ENCODE data around the gene ELAVL4.

ELAVL4 gene

GRCh38 chr1:50108497-50109059 lies at the start of gene ELAVL4:
TSS of gene ELAVL4 (plus strand) at chr1:50108920. CDS start at chr1:50109190, 270 bp downstream.
- DNase-seq = no peak

- DNase-seq = no peak
Observed at GRCh38 chr1:50060279-50060678, 48.4 kb upstream of the ELAVL4 start.

- DNase-seq = no peak
Observed at GRCh38 chr1:50066806-50067205, 41.9 kb upstream of the ELAVL4 start.

- DNase-seq = no peak
Observed at GRCh38 chr1:50074931-50075330, 33.8 kb upstream of the ELAVL4 start.

GRCh38 chr1:50077273-50077672 lies 31.4 kb upstream of the ELAVL4 start:
- no peak for DNase-seq

- no peak for DNase-seq
Observed at GRCh38 chr1:50080904-50081586, 27.7 kb upstream of the ELAVL4 start.

GRCh38 chr1:50084389-50084788 lies 24.3 kb upstream of the ELAVL4 start:
- DNase-seq = no peak

GRCh38 chr1:50091068-50091467 lies 17.7 kb upstream of the ELAVL4 start:
- no peak for DNase-seq

GRCh38 chr1:50095716-50096115 lies 13.0 kb upstream of the ELAVL4 start:
- no peak for DNase-seq

- no peak for DNase-seq
Observed at GRCh38 chr1:50097021-50097679, 11.6 kb upstream of the ELAVL4 start.

GRCh38 chr1:50097791-50098190 lies 10.9 kb upstream of the ELAVL4 start:
- no peak for DNase-seq

GRCh38 chr1:50098591-50099021 lies 10.1 kb upstream of the ELAVL4 start:
- DNase-seq = no peak

- no peak for DNase-seq
Observed at GRCh38 chr1:50099654-50100053, 9.1 kb upstream of the ELAVL4 start.

GRCh38 chr1:50103615-50104081 lies 5.1 kb upstream of the ELAVL4 start:
- DNase-seq = no peak

- DNase-seq = no peak
Observed at GRCh38 chr1:50105433-50105832, 3.3 kb upstream of the ELAVL4 start.

GRCh38 chr1:50106095-50106761 lies 2.5 kb upstream of the ELAVL4 start:
- no peak for DNase-seq

- no peak for DNase-seq
Observed at GRCh38 chr1:50109116-50109515, 396 bp downstream of the ELAVL4 start.

GRCh38 chr1:50109647-50110075 lies 941 bp downstream of the ELAVL4 start:
- DNase-seq = no peak

- DNase-seq = no peak
Observed at GRCh38 chr1:50110151-50110550, 1.4 kb downstream of the ELAVL4 start.

GRCh38 chr1:50110656-50111055 lies 1.9 kb downstream of the ELAVL4 start:
- no peak for DNase-seq

GRCh38 chr1:50111503-50111902 lies 2.8 kb downstream of the ELAVL4 start:
- no peak for DNase-seq

GRCh38 chr1:50112193-50112592 lies 3.5 kb downstream of the ELAVL4 start:
- DNase-seq = no peak

- no peak for DNase-seq
Observed at GRCh38 chr1:50123071-50123470, 14.4 kb downstream of the ELAVL4 start.

Data from activated CD8-positive, alpha-beta memory T cell treated with anti-CD3 and anti-CD28 coated beads for 24 hours (primary cell).